Body of pancreas (tissue), 4 donors: Measurements from ENCODE around the gene OTUD4. TPM values are rescaled to one million over a fixed set of nuclear protein-coding genes. Genes with fewer than 3 reads are reported as not detected.

Experiments used
- ATAC-seq: fragments of 150-250 bp; one replicate; pipeline ENCODE4 v1.9.1; 2016
- DNase-seq, 4 donors: peaks; one replicate each; pipeline ENCODE4 v3.0.0-alpha.2; 2019
- H3K27ac ChIP-seq, 4 donors: fragments of 200-600 bp; sonication (generic); 1 replicate in 3 of 4; 2 replicates in 1 of 4; pipeline versions ENCODE4 v1.5.1 to v1.6.1; 2016 to 2019; ENCODE audit warnings: mild to moderate bottlenecking in 1 of 4, mixed read lengths in 1 of 4, moderate library complexity in 1 of 4
- H3K27me3 ChIP-seq, 2 donors: fragments of 200-600 bp; sonication (generic); one replicate each; pipeline ENCODE4 v1.6.0; 2016; ENCODE audit warnings: mild to moderate bottlenecking in 1 of 2
- H3K36me3 ChIP-seq, 2 donors: fragments of 200-600 bp; sonication (generic); replicated peaks in 1 of 2; 2 replicates each; pipeline ENCODE4 v1.5.1; 2016; ENCODE audit warnings: low read depth in 2 of 2; ENCODE audit not compliant: insufficient read depth in 1 of 2
- H3K4me1 ChIP-seq: fragments of 200-600 bp; sonication (generic); one replicate; pipeline ENCODE4 v1.6.0; 2016
- H3K4me3 ChIP-seq, 2 donors: fragments of 200-600 bp; sonication (generic); 1 replicate in 1 of 2; 2 replicates in 1 of 2; pipeline ENCODE4 v1.5.1; 2016 to 2019
- H3K9me3 ChIP-seq, 3 donors: fragments of 200-600 bp; sonication (generic); 1 replicate in 2 of 3; 2 replicates in 1 of 3; pipeline ENCODE4 v1.5.1; 2016
- POLR2A ChIP-seq, 3 donors: fragments of 450-650 bp; IDR thresholded peaks; one replicate each; pipeline ENCODE4 v1.6.1; 2016; ENCODE audit warnings: antibody characterized with exemption in 3 of 3, mild to moderate bottlenecking in 2 of 3
- WGBS, 2 donors: methylation state at CpG; one replicate each; pipeline ENCODE4 v1.1.5; 2017; 5-methylcytosine and 5-hydroxymethylcytosine counted together
- intact Hi-C: fragments of 100-400 bp; cut with DNase I; formaldehyde crosslinking; loops from one replicate; pipeline ENCODE4 v1.15.1; 2023
- total RNA-seq, 2 donors: library from RNA; depleted of rRNA; stranded (reverse); fragments of >200 nt; gene quantifications; one replicate each; pipeline ENCODE4 v1.1.0, GENCODE V29; 2016
- TF ChIP-seq, protein P1 (sequence below), 7 experiments: fragments of 450-650 bp in 4 of 7; fragments of 200-600 bp in 3 of 7; sonication (generic) in 3 of 7; IDR thresholded peaks; one replicate each; pipeline ENCODE4 v1.5.1; 2016 to 2019; ENCODE audit warnings: antibody characterized with exemption in 7 of 7

Gene OTUD4
- total RNA-seq, 2 donors from 2014 or later, result 13.0 to 37.9 TPM

DNA sequence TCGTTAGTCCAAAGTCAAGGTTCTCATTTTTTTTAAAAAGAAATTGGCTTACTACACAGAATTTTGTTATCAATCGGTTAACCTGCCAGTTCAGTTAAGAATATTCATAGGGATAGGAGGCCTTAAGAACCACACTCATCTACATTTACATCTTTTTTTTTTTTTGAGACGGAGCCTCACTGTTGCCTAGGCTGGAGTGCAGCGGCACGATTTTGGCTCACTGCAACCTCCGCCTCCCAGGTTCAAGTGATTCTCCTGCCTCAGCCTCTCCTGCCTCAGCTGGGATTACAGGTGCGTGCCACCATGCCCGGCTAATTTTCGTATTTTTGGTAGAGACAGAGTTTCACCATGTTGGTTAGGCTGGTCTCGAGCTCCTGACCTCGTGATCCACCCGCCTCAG is 48.5 kb downstream of the OTUD4 start:
- Histone ChIP-seq H3K27me3 (no peaks in the 10 kb centered on the region), H3K4me3 (no peak overlapping the region), H3K36me3 (peaks cover 0 to 5% of the 10 kb centered on the region in 2 donors), H3K27ac (no peak overlapping the region), H3K9me3 (no peaks in the 10 kb centered on the region), H3K4me1 (peaks cover 8% of the 10 kb centered on the region)
- ATAC-seq, result no peak
- TF ChIP-seq POLR2A (IDR thresholded peaks at IDR 0.05), result no peak
- TF ChIP-seq, protein P1, sequence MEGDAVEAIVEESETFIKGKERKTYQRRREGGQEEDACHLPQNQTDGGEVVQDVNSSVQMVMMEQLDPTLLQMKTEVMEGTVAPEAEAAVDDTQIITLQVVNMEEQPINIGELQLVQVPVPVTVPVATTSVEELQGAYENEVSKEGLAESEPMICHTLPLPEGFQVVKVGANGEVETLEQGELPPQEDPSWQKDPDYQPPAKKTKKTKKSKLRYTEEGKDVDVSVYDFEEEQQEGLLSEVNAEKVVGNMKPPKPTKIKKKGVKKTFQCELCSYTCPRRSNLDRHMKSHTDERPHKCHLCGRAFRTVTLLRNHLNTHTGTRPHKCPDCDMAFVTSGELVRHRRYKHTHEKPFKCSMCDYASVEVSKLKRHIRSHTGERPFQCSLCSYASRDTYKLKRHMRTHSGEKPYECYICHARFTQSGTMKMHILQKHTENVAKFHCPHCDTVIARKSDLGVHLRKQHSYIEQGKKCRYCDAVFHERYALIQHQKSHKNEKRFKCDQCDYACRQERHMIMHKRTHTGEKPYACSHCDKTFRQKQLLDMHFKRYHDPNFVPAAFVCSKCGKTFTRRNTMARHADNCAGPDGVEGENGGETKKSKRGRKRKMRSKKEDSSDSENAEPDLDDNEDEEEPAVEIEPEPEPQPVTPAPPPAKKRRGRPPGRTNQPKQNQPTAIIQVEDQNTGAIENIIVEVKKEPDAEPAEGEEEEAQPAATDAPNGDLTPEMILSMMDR (IDR thresholded peaks at IDR 0.05), result no peak
- 85 to 86% methylated on average over 12 of the region's 12 CpGs for WGBS, 2 donors
- intact Hi-C loops, result no loop called here
- DNase-seq, result no peak

DNA sequence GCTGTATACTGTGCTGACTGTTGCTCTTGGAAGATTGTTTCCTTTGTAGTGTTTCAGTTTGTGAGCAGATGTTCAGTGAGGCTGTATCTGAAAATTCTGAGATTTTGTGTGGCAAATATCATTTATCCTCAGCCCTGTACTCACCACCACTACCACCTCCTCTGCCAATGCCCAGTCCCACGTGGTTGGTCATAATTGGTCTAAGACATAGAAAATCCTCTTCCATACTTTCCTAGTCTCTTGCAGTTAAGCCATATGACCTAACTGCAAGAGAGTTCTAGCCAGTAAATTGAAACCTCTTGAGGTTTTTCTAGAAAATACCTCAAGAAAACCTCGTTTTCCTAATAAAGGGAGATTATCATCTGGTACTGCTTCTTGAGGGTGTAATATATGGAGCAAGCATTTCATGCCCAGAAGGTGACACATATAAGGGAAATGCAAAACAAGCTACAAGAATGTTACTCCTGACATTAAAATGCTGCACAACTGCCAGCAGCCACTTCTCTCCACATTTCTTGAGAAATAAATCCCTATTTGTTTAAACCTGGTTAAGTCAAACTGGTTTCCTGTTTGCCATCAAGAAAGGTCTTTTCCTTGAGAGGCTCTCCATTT is 49.5 kb downstream of the OTUD4 start:
- no peak overlapping the region for H3K27ac ChIP-seq
- intact Hi-C loops, result no loop called here

DNA sequence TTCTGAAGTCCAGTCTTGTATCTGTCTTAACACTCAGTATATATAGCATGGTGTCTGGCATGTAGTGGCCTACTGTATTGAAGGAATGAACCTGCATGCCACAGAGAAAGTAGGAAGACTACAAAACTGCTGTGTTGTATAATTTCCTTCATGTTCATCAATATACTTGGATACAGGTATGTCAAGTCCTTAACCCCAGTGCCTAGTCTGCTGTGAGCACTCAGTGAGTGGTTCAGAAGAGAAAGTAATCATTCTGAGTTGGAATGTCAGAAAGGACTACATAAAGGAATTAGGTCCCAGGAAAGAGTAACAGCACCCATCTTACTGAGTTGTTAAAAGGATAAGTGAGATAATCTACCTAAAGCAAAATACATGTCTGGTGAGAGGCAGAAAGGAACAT is 50.3 kb downstream of the OTUD4 start:
- no peak overlapping the region for H3K27ac ChIP-seq
- peaks cover 0 to 13% of the 10 kb centered on the region in 2 donors for H3K36me3 ChIP-seq
- no peak overlapping the region for H3K4me3 ChIP-seq
- DNase-seq (no peak), ATAC-seq (no peak)
- H3K27me3 ChIP-seq, result no peaks in the 10 kb centered on the region
- intact Hi-C loops, result no loop called here
- peaks cover 8% of the 10 kb centered on the region for H3K4me1 ChIP-seq
- TF ChIP-seq, protein P1 (IDR thresholded peaks at IDR 0.05), result no peak
- no peak for TF ChIP-seq POLR2A (IDR thresholded peaks at IDR 0.05)
- H3K9me3 ChIP-seq, result no peaks in the 10 kb centered on the region

More for the DNA sequence above, 49.5 kb downstream of the OTUD4 start:
- ATAC-seq (no peak), DNase-seq (no peak)
- Histone ChIP-seq H3K4me3 (no peak overlapping the region), H3K36me3 (peaks cover 0 to 10% of the 10 kb centered on the region in 2 donors), H3K4me1 (peaks cover 8% of the 10 kb centered on the region), H3K27me3 (no peaks in the 10 kb centered on the region), H3K9me3 (no peaks in the 10 kb centered on the region)
- TF ChIP-seq POLR2A (IDR thresholded peaks at IDR 0.05), result no peak
- TF ChIP-seq, protein P1 (IDR thresholded peaks at IDR 0.05), result no peak
- 71 to 88% methylated on average over 2 of the region's 2 CpGs for WGBS, 2 donors

DNA sequence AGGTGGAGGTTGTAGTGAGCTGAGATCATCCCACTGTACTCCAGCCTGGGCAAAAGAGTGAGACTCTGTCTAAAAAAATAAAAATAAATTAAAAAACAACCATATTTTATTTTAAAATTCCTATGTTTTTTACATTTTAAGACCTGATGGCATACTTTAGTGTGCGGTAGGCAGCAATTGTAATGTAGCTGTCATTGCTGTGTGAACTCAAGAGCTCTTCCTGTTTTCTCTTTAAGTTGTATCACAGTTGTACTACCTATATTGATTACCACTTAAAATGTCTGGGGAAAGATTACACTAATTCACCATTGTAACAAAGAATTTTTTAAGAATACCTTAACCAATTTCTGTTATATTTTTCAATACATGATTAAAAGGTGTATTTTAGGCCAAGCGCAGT is 55.0 kb downstream of the OTUD4 start:
- TF ChIP-seq, protein P1 (IDR thresholded peaks at IDR 0.05), result no peak
- TF ChIP-seq POLR2A (IDR thresholded peaks at IDR 0.05), result no peak
- Histone ChIP-seq H3K9me3 (no peaks in the 10 kb centered on the region), H3K4me3 (no peak overlapping the region), H3K27ac (no peak overlapping the region), H3K27me3 (no peaks in the 10 kb centered on the region), H3K4me1 (no peaks in the 10 kb centered on the region), H3K36me3 (peaks cover 5 to 34% of the 10 kb centered on the region in 2 donors)
- ATAC-seq (no peak), DNase-seq (no peak)
- 96 to 98% methylated on average over 2 of the region's 2 CpGs for WGBS, 2 donors
- intact Hi-C loops, result no loop called here

DNA sequence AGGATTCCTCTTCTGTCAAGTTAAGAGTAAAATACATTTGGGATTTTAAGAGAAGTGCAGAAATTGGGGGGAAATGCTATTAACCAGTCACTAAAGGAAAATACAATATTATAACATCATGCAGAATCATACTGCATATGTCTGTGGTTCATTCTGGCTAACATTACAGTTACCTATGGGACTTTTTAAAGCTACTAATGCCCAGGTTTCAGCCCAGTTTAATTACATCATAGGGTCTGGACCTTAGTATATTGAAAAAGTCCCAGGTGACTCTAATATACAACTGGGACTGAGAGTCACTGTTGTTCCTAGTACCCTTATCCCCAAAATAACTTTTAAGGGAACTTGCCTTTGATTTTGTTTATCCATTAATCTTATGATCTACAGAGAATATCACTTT is 72.3 kb downstream of the OTUD4 start:
- Histone ChIP-seq H3K4me1 (no peaks in the 10 kb centered on the region), H3K4me3 (no peak overlapping the region), H3K9me3 (no peaks in the 10 kb centered on the region), H3K27ac (no peak overlapping the region), H3K36me3 (peaks cover 8 to 40% of the 10 kb centered on the region in 2 donors), H3K27me3 (no peaks in the 10 kb centered on the region)
- intact Hi-C loops, result no loop called here
- ATAC-seq (no peak), DNase-seq (no peak)
- no peak for TF ChIP-seq POLR2A (IDR thresholded peaks at IDR 0.05)
- TF ChIP-seq, protein P1 (IDR thresholded peaks at IDR 0.05), result no peak
